ENCODE measurements around the gene HEATR3.

- TF ChIP-seq CTCF (IDR thresholded peaks at IDR 0.05) (no peak), POLR2A (IDR thresholded peaks at IDR 0.05) (no peak)
Measured at GRCh38 chr16:50139580-50139979, 73.8 kb downstream of the HEATR3 start.
